AG10803 (cell line): Measurements from ENCODE around the gene DNPEP.

Experiments
- DNase-seq: peaks from one replicate; pipeline ENCODE4 v3.0.0; 2010; ENCODE audit warnings: low read depth
- H3K4me3 ChIP-seq: 2 replicates; pipeline ENCODE4 v1.5.1; 2011; ENCODE audit warnings: mild to moderate bottlenecking, low read length, control low read depth
- CTCF ChIP-seq: conservative IDR thresholded peaks from 2 replicates; pipeline ENCODE4 v1.5.1; 2011; ENCODE audit warnings: mild to moderate bottlenecking, low read length, control low read depth, inconsistent platforms

The DNPEP gene

GRCh38 chr2:219380926-219381325, 6.8 kb downstream of the DNPEP start:
- TF ChIP-seq CTCF, result no peak
- H3K4me3 ChIP-seq, result no peak overlapping the region
- DNase-seq, result no peak

- no peak overlapping the region for H3K4me3 ChIP-seq
- DNase-seq, result no peak
- TF ChIP-seq CTCF, result no peak
These were observed 9.4 kb downstream of the DNPEP start for GRCh38 chr2:219378163-219378851.

GRCh38 chr2:219369447-219369861, 18.3 kb downstream of the DNPEP start:
- TF ChIP-seq CTCF, result no peak
- DNase-seq, result peak; percentile 89
- H3K4me3 ChIP-seq, result no peak overlapping the region

- peak overlapping the region; percentile 44 for H3K4me3 ChIP-seq
These were observed 19.0 kb downstream of the DNPEP start for GRCh38 chr2:219368690-219369191.

GRCh38 chr2:219362524-219363164, 25.1 kb downstream of the DNPEP start:
- peak; percentile 98 for DNase-seq
- H3K4me3 ChIP-seq, result no peak overlapping the region
- no peak for TF ChIP-seq CTCF

More at GRCh38 chr2:219368690-219369191, 19.0 kb downstream of the DNPEP start:
- TF ChIP-seq CTCF, result no peak
- DNase-seq, result peak; percentile 88

- DNase-seq, result no peak
- TF ChIP-seq CTCF, result no peak
- H3K4me3 ChIP-seq, result no peak overlapping the region
These were observed 25.6 kb downstream of the DNPEP start for GRCh38 chr2:219362072-219362471.
